GM20000 (cell line): ENCODE measurements around the gene KIF15.

ENCODE experiments used
- DNase-seq: peaks from one replicate; pipeline ENCODE4 v3.0.0; 2012; ENCODE audit warnings: low spot score
- TF ChIP-seq, protein P1 (sequence below): IDR thresholded peaks from 2 replicates; pipeline ENCODE4 v1.5.1; 2012; ENCODE audit warnings: mild to moderate bottlenecking, control low read depth; ENCODE audit errors: extremely low read depth, missing control alignments

Gene KIF15

DNA sequence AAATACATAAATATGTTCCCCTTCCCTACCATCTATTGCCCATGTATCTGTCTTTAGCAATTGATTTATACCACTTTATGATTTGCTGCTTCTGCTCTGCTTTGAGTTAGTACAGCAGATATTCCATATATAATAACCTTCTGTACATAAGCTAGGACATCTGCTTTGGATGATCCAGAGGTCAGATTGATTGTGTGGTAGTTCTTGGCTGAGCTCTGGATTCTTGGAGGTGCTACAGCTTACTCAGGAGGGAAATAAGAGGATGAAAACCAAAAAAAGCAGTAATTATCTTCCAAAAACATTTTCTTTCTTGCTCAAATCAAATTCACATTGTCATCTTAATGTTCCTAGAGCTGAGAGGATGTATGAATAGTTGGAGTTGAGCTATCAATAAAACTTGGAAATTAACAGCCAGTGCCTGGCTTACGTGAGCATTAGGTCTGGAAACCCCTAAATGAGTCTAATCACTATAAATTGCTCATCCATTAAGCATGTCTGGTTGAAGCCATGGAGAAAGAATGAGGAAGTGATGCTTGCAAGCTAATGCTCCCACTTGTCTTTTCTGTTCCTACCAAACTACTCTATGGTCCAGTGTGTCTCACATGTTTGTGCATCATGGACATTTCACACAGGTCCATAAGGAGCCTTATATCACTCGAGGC is 63.8 kb downstream of the KIF15 start:
- TF ChIP-seq, protein P1, sequence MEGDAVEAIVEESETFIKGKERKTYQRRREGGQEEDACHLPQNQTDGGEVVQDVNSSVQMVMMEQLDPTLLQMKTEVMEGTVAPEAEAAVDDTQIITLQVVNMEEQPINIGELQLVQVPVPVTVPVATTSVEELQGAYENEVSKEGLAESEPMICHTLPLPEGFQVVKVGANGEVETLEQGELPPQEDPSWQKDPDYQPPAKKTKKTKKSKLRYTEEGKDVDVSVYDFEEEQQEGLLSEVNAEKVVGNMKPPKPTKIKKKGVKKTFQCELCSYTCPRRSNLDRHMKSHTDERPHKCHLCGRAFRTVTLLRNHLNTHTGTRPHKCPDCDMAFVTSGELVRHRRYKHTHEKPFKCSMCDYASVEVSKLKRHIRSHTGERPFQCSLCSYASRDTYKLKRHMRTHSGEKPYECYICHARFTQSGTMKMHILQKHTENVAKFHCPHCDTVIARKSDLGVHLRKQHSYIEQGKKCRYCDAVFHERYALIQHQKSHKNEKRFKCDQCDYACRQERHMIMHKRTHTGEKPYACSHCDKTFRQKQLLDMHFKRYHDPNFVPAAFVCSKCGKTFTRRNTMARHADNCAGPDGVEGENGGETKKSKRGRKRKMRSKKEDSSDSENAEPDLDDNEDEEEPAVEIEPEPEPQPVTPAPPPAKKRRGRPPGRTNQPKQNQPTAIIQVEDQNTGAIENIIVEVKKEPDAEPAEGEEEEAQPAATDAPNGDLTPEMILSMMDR = no peak
- peak; percentile 49 for DNase-seq

DNA sequence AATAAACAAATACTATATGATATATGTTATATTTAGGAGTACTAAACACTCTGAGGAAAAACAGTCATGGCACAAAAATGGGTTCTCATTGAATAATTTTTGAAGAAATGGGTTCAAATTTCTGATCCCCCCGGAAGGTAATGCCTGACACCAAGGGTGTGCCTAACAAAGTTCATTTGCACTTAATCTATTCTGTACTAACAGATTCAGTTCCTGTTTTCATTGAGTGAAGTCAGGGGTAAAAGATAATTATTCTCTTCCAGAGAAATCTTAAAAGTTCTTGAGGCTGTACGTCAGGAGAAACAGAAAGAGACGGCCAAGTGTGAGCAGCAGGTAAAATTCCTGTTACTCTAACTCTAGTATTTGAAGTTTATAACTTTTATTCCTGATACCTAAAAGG is 65.6 kb downstream of the KIF15 start:
- TF ChIP-seq, protein P1 = no peak
- DNase-seq = no peak

DNA sequence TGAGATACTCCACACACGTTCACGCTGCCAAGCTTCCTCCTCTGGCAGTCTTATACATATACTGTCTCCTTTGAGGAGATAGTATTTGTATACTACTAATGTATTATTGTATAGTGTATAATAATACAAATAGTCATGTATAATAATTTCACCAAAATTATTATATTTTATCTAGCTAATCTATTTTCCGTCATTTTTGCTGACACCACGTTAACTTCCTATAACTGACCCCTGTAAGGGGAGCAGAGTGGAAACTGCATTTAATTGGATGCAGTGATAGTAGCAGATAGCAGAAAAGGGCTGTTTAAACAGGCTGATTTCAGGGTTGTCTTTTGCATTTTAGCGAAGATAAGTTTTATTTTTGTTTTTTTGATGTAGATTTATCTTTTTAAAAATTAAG is 69.6 kb downstream of the KIF15 start:
- DNase-seq = no peak
- TF ChIP-seq, protein P1 = no peak

DNA sequence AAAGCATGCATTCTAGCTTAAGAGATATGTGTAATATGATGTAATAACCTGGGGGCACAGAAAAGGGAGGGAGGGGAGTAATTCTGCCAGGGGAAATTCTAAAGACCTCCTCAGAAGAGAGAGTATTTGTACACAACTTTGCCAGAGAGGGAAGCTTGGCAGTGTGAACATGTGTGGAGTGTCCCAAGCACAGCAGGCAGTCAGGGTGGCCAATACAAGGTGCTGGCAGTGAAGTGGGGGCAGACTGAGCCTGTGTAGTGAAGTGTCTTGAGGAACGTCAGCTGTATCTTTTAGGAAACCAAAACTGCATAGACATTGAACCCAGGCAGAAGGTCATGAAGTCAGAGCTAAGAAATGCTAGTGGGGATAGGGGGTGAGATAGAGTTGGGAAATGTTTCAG is 70.4 kb downstream of the KIF15 start:
- no peak for DNase-seq
- TF ChIP-seq, protein P1 = no peak

DNA sequence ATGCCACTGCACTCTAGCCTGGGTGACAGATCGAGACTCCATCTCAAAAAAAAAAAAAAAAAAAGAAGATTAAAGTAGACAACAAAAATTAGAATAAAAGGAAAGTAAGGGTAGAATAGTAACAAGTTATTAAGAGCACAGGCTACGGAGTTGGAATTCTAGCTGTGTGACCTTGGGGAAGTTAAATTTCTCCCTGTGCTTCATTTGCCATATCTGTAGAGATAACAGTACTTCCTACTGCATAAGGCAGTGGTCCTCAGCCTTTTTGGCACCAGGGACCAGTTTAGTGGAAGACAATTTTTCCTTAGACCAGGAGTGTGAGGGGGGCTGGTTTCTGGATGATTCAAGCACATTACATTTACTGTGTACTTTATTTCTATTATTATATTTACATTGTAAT is 71.4 kb downstream of the KIF15 start:
- TF ChIP-seq, protein P1 = no peak
- DNase-seq = no peak

DNA sequence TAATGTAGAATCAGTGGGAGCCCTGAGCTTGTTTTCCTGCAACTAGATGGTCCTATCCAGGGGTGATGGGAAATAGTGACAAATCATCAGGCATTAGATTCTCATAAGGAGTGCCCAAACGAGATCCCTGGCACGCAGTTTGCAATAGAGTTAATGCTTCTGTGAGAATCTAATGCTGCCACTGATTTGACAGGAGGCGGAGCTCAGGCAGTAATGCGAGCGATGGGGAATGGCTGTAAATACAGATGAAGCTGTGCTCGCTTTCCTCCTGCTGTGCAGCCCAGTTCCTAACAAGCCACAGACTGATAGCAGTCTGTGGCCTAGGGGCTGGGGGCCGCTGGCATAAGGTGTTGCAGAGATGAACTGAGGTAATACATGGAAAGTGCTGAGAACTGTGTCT is 71.8 kb downstream of the KIF15 start:
- no peak for DNase-seq
- TF ChIP-seq, protein P1 = no peak

DNA sequence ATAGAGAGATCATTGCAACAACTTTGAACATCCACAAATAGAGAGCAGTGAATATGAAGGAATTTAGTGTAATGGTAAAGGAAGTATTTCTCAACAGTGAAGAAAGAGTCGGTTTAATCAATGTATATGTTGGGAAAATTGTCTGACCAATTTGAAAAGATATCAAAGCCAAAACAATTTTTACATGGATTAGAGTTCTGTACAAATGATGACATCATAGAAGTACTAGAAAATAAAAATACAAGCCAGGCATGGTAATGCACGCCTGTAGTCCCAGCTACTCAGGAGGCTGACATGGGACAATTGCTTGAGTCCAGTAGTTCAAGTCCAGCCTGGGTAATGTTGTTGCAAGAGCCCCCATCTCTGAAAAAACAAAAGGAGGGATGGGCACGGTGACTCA is 74.1 kb downstream of the KIF15 start:
- TF ChIP-seq, protein P1 = no peak
- DNase-seq = no peak
